KMS-11 (cell line): ENCODE results near the gene UBE2D1.

Experiments
- H2AFZ ChIP-seq: fragments of 200-600 bp; sonication (generic); 2 replicates; pipeline ENCODE4 v1.6.1; 2016; ENCODE audit warnings: antibody characterized with exemption, mixed run types, low read depth
- H3K27ac ChIP-seq: fragments of 200-600 bp; sonication (generic); 2 replicates; pipeline ENCODE4 v1.6.1; 2016; ENCODE audit warnings: mild to moderate bottlenecking, mixed run types
- H3K27me3 ChIP-seq: fragments of 200-600 bp; sonication (generic); 2 replicates; pipeline ENCODE4 v1.6.1; 2017; ENCODE audit warnings: mild to moderate bottlenecking, low read depth, mixed run types, moderate library complexity; ENCODE audit not compliant: insufficient read depth
- H3K36me3 ChIP-seq: fragments of 200-600 bp; sonication (generic); 2 replicates; pipeline ENCODE4 v1.6.1; 2017; ENCODE audit warnings: mild to moderate bottlenecking, mixed run types; ENCODE audit not compliant: insufficient read depth
- H3K4me1 ChIP-seq: fragments of 200-600 bp; sonication (generic); 2 replicates; pipeline ENCODE4 v1.6.1; 2016; ENCODE audit warnings: mild to moderate bottlenecking, low read depth, mixed run types; ENCODE audit not compliant: poor library complexity, severe bottlenecking
- H3K4me2 ChIP-seq: fragments of 200-600 bp; sonication (generic); 2 replicates; pipeline ENCODE4 v1.7.0; 2016; ENCODE audit warnings: mild to moderate bottlenecking, mixed run types
- H3K4me3 ChIP-seq: fragments of 200-600 bp; sonication (generic); IDR thresholded peaks from 2 replicates; pipeline ENCODE4 v1.6.1; 2017; ENCODE audit warnings: low read depth, low read length, mixed read lengths; ENCODE audit not compliant: insufficient read depth
- H3K79me2 ChIP-seq: fragments of 200-600 bp; sonication (generic); 2 replicates; pipeline ENCODE4 v1.6.1; 2016; ENCODE audit warnings: low read depth, mixed run types; ENCODE audit not compliant: insufficient read depth
- H3K9ac ChIP-seq: fragments of 200-600 bp; sonication (generic); 2 replicates; pipeline ENCODE4 v1.6.1; 2016; ENCODE audit warnings: mild to moderate bottlenecking, mixed run types
- H4K20me1 ChIP-seq: fragments of 200-600 bp; sonication (generic); 2 replicates; pipeline ENCODE4 v1.6.1; 2016; ENCODE audit warnings: mild to moderate bottlenecking, mixed run types; ENCODE audit not compliant: insufficient read depth
- CTCF ChIP-seq: fragments of 200-600 bp; sonication (generic); conservative IDR thresholded peaks from 2 replicates; pipeline ENCODE4 v1.6.1; 2017; ENCODE audit warnings: low read depth, mild to moderate bottlenecking, antibody characterized with exemption, low read length, moderate library complexity, mixed read lengths

The UBE2D1 gene

GRCh38 chr10:58396057-58396456, 61.3 kb downstream of the UBE2D1 start:
- H4K20me1 ChIP-seq: no peaks in the 10 kb centered on the region
- no peak overlapping the region for H3K4me2 ChIP-seq
- H3K27ac ChIP-seq: no peak overlapping the region
- no peak for TF ChIP-seq CTCF
- no peak overlapping the region for H3K4me3 ChIP-seq
- H3K27me3 ChIP-seq: no peaks in the 10 kb centered on the region
- H2AFZ ChIP-seq: no peak overlapping the region
- H3K4me1 ChIP-seq: no peaks in the 10 kb centered on the region
- H3K79me2 ChIP-seq: no peaks in the 10 kb centered on the region; the same call in 1 of the 2 replicates
- no peak overlapping the region for H3K9ac ChIP-seq
- peaks cover 14% of the 10 kb centered on the region; the same call in 1 of the 2 replicates for H3K36me3 ChIP-seq

GRCh38 chr10:58397830-58398229, 63.0 kb downstream of the UBE2D1 start:
- Histone ChIP-seq H2AFZ (no peak overlapping the region), H3K27ac (no peak overlapping the region), H3K9ac (no peak overlapping the region), H3K36me3 (peaks cover 14% of the 10 kb centered on the region; the same call in 1 of the 2 replicates), H3K4me1 (no peaks in the 10 kb centered on the region), H3K4me2 (no peak overlapping the region), H4K20me1 (no peaks in the 10 kb centered on the region), H3K79me2 (no peaks in the 10 kb centered on the region), H3K27me3 (no peaks in the 10 kb centered on the region), H3K4me3 (no peak overlapping the region)
- no peak for TF ChIP-seq CTCF

- H2AFZ ChIP-seq: no peak overlapping the region
- H3K79me2 ChIP-seq: no peaks in the 10 kb centered on the region
- TF ChIP-seq CTCF: no peak
- no peak overlapping the region for H3K4me3 ChIP-seq
- peaks cover 10% of the 10 kb centered on the region; the same call in 1 of the 2 replicates for H3K36me3 ChIP-seq
- H4K20me1 ChIP-seq: no peaks in the 10 kb centered on the region
- H3K4me2 ChIP-seq: no peak overlapping the region
- H3K27ac ChIP-seq: no peak overlapping the region
- no peaks in the 10 kb centered on the region for H3K27me3 ChIP-seq
- H3K9ac ChIP-seq: no peak overlapping the region
- no peaks in the 10 kb centered on the region for H3K4me1 ChIP-seq
These were observed 64.6 kb downstream of the UBE2D1 start for GRCh38 chr10:58399410-58399809.

- TF ChIP-seq CTCF: no peak
- Histone ChIP-seq H4K20me1 (no peaks in the 10 kb centered on the region), H3K27me3 (no peaks in the 10 kb centered on the region), H3K79me2 (no peaks in the 10 kb centered on the region), H3K4me2 (no peak overlapping the region), H3K4me3 (no peak overlapping the region), H3K9ac (no peak overlapping the region), H3K27ac (no peak overlapping the region), H3K36me3 (0 out of 2 replicates have a peak, but pooled peaks cover 4% of the 10 kb centered on the region), H2AFZ (no peak overlapping the region), H3K4me1 (no peaks in the 10 kb centered on the region)
These were observed 65.8 kb downstream of the UBE2D1 start for GRCh38 chr10:58400609-58401008.
